ENCODE measurements around the gene ENPP7. TPM values are rescaled to one million over a fixed set of nuclear protein-coding genes. Genes with fewer than 3 reads are reported as not detected.

ENPP7 gene
- total and polyA plus RNA-seq, 7 experiments from 2014 or later, result 0.12 TPM; not detected in 6

DNA sequence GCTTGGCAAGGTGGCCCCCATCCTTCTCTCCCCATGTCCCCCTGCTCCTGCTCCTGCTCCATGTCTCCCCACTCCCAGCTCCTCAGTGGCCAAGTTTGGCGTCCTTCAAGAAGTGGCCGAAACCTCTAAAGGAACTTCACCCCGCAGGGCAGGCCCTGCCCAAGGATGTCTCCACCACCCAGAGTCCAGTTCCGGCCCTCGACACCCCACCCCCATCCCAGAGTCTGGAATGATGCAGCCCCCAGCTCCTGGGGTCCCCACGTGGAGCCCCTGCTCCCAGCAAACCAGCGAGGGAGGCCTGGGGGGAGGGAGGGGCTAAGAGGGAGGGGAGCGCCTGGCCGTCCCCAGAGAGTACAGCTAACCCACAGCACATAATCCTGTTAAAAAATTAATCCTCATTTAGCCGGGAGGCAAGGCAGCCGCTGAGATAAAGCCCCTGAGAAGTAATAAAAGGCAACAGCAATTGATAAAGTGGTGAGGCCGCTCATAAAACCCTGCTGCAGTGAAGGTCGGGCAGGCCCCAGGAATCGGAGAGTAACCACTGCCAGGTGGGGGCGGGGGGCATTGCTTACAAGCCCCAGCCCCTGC, 9.9 kb upstream of the ENPP7 start:
- no peak overlapping the region for H3K27ac ChIP-seq (ENCODE audit: low read depth, low read length)
- no peaks in the 10 kb centered on the region for H3K27me3 ChIP-seq (ENCODE audit: control insufficient read depth in 2 of 2, insufficient read depth in 2 of 2, low read length in 2 of 2)
- Mint-ChIP-seq H3K36me3 (no peaks in the 10 kb centered on the region), H3K27ac (no peak overlapping the region), H3K4me1 (no peaks in the 10 kb centered on the region), H3K9me3 (peaks cover 0 to 2% (median 0%) of the 10 kb centered on the region in 11 donors), H3K27me3 (peaks cover 0 to 6% (median 0%) of the 10 kb centered on the region in 5 donors), H3K4me3 (no peak overlapping the region)
- intact Hi-C loops (cut with micrococcal nuclease), result no loop called here
- DNase-seq, result no peak
- no peaks in the 10 kb centered on the region for H3K4me1 ChIP-seq (ENCODE audit: control insufficient read depth in 2 of 2, insufficient read depth in 2 of 2, low read length in 2 of 2)
- ATAC-seq, result no peak
- H3K36me3 ChIP-seq (ENCODE audit: control insufficient read depth in 2 of 3, insufficient read depth in 3 of 3, low read length in 3 of 3), result no peaks in the 10 kb centered on the region
- H3K4me3 ChIP-seq (ENCODE audit: low read length), result no peak overlapping the region
- ChIA-PET CTCF (no interaction called here), POLR2A (no interaction called here)
- peaks cover 0 to 3% (median 0%) of the 10 kb centered on the region in 3 experiments for H3K9me3 ChIP-seq (ENCODE audit: control insufficient read depth in 2 of 3, low read length in 3 of 3)

DNA sequence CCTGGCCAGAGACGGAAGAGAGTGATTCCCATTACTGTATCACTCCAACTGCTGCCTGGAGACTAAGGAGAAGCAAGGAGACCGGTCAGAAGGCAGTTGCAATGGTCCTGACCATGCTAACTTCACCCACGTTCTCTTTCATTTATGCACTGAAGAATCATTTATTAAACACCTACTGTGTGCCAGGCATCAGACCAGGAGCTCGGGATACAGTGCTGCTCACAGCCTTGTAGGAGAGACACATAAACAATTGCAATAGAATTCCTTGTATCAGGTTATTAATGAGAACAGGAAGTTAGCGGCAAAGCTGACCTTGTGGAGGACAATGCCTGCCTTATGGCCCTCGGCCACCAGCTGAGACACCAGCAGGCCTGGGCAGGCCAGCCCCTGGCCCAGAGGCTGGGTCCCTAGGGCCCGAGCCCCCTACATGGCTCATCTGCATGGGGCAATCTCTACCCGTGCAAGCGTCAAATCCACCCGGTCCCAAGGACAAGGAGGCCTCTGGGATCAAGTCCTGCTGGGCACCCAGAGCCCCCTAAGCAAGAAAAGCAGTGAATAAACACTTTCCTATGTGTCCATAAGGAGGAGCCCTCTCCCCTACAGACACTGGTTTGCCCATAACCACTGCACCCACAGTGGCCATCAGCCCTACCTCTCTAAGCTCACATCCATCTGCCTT, 8.6 kb upstream of the ENPP7 start:
- H3K9me3 ChIP-seq (ENCODE audit: control insufficient read depth in 2 of 3, low read length in 3 of 3), result peaks cover 0 to 3% (median 0%) of the 10 kb centered on the region in 3 experiments
- H3K36me3 ChIP-seq (ENCODE audit: control insufficient read depth in 2 of 3, insufficient read depth in 3 of 3, low read length in 3 of 3), result no peaks in the 10 kb centered on the region
- no peak overlapping the region for H3K27ac ChIP-seq (ENCODE audit: low read depth, low read length)
- no peak overlapping the region for H3K4me3 Mint-ChIP-seq
- DNase-seq, result no peak
- peaks cover 0 to 5% (median 0%) of the 10 kb centered on the region in 7 donors for H3K4me1 Mint-ChIP-seq
- no peak for ATAC-seq
- peaks cover 0 to 2% (median 0%) of the 10 kb centered on the region in 11 donors for H3K9me3 Mint-ChIP-seq
- ChIA-PET POLR2A (no interaction called here), CTCF (interaction anchor here (1.1 kb wide), 1 partner anchor 19 kb away, joined by 3 read pairs; no protein-coding TSS in a partner anchor)
- H3K27me3 ChIP-seq (ENCODE audit: control insufficient read depth in 2 of 2, insufficient read depth in 2 of 2, low read length in 2 of 2), result no peaks in the 10 kb centered on the region
- H3K4me1 ChIP-seq (ENCODE audit: control insufficient read depth in 2 of 2, insufficient read depth in 2 of 2, low read length in 2 of 2), result no peaks in the 10 kb centered on the region
- no peak overlapping the region for H3K27ac Mint-ChIP-seq
- H3K4me3 ChIP-seq (ENCODE audit: low read length), result no peak overlapping the region
- H3K36me3 Mint-ChIP-seq, result no peaks in the 10 kb centered on the region
- intact Hi-C loops (cut with micrococcal nuclease), result no loop called here
- peaks cover 0 to 6% (median 0%) of the 10 kb centered on the region in 5 donors for H3K27me3 Mint-ChIP-seq

DNA sequence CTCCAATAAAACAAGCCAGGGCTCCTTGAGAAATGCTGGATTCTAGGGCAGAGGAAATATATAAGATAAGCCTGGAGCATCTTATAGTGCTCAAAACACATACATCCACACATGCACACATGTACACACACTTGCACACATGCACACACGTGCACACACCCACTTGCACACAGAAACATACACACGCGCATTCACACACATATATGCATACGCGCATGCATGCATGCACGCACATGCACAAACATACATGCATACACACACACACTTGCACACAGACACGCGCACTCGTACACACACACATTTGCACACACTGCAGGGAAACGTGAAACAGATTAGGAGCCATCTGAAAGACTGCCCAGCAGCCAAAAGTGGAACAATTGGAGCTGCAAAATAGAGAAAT, 8.0 kb upstream of the ENPP7 start:
- DNase-seq, result no peak
- Mint-ChIP-seq H3K27me3 (peaks cover 0 to 6% (median 0%) of the 10 kb centered on the region in 5 donors), H3K4me3 (no peak overlapping the region), H3K36me3 (no peaks in the 10 kb centered on the region), H3K27ac (no peak overlapping the region), H3K9me3 (peaks cover 0 to 2% (median 0%) of the 10 kb centered on the region in 11 donors), H3K4me1 (peaks cover 0 to 7% (median 2%) of the 10 kb centered on the region in 7 donors)
- intact Hi-C loops (cut with micrococcal nuclease), result no loop called here
- Histone ChIP-seq H3K4me1 (ENCODE audit: control insufficient read depth in 2 of 2, insufficient read depth in 2 of 2, low read length in 2 of 2) (no peaks in the 10 kb centered on the region), H3K4me3 (ENCODE audit: low read length) (no peak overlapping the region), H3K27ac (ENCODE audit: low read depth, low read length) (no peak overlapping the region), H3K27me3 (ENCODE audit: control insufficient read depth in 2 of 2, insufficient read depth in 2 of 2, low read length in 2 of 2) (no peaks in the 10 kb centered on the region), H3K36me3 (ENCODE audit: control insufficient read depth in 2 of 3, insufficient read depth in 3 of 3, low read length in 3 of 3) (no peaks in the 10 kb centered on the region), H3K9me3 (ENCODE audit: control insufficient read depth in 2 of 3, low read length in 3 of 3) (peaks cover 0 to 3% (median 0%) of the 10 kb centered on the region in 3 experiments)
- ChIA-PET POLR2A (no interaction called here), CTCF (interaction anchor here (1.1 kb wide), 2 partner anchors 12 to 18 kb away, joined by 3 read pairs; no protein-coding TSS in a partner anchor)
- ATAC-seq, result no peak

DNA sequence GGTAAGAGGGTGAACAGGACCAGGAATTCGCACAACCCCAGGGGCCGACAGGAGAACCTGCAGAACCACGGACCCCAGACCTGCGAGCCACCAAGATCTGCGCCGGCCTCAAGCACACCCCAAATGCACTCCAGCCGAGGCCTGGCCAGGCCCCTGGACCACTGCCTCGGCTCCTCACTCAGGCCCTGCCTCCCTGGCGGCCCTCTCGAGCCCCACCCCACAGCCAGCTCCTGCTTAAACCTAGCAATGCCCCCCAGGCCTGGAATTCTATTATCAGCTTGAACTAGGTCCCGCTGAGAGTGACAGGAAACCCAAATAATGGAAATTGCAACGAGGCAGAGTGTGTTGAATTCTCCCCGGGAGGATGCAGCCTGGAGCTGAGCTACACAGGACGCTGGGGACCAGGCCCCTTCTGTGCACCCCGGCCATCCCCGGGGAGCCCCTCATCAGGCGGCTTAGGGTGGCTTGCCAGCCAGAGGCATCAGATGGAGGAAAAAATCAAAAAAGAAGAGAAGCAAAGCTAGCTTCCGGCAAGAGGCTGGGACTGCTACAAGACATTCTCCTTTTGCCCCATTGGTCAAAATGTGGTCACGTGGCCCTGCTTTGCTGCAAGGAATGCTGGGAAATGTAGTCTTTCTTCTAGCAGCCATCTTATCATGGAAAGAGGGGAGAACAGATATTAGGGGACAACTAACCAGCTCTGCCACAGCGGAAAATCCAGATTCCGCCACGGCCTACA, 2.4 kb upstream of the ENPP7 start:
- H3K27me3 ChIP-seq (ENCODE audit: control insufficient read depth in 2 of 2, insufficient read depth in 2 of 2, low read length in 2 of 2), result no peaks in the 10 kb centered on the region
- Mint-ChIP-seq H3K4me3 (peak overlapping the region; percentile 53 to 85 (median 76)), H3K9me3 (no peaks in the 10 kb centered on the region), H3K27ac (peak overlapping the region; percentile 72 to 92 (median 87)), H3K36me3 (no peaks in the 10 kb centered on the region), H3K4me1 (peaks cover 5 to 38% (median 20%) of the 10 kb centered on the region in 7 donors), H3K27me3 (no peaks in the 10 kb centered on the region)
- CTCF ChIA-PET, result interaction anchor here (0.9 to 1.4 kb wide), 2 partner anchors 12 to 13 kb away, joined by 3 read pairs; no protein-coding TSS in a partner anchor
- ATAC-seq, result peak; percentile 91
- DNase-seq, result peak; percentile 62 to 91 (median 86)
- intact Hi-C loops (cut with micrococcal nuclease), result loop anchor here in 1 of 2 donors (1.0 to 5.0 kb wide), 2 partner anchors 109 to 269 kb away; partner anchors contain the start of gene CBX4
- no peaks in the 10 kb centered on the region for H3K36me3 ChIP-seq (ENCODE audit: control insufficient read depth in 2 of 3, insufficient read depth in 3 of 3, low read length in 3 of 3)
- peak overlapping the region; percentile 56 for H3K27ac ChIP-seq (ENCODE audit: low read depth, low read length)
- peaks cover 4 to 12% of the 10 kb centered on the region in 2 donors for H3K4me1 ChIP-seq (ENCODE audit: control insufficient read depth in 2 of 2, insufficient read depth in 2 of 2, low read length in 2 of 2)
- no peaks in the 10 kb centered on the region for H3K9me3 ChIP-seq (ENCODE audit: control insufficient read depth in 2 of 3, low read length in 3 of 3)
- POLR2A ChIA-PET, result no interaction called here
- H3K4me3 ChIP-seq (ENCODE audit: low read length), result peak overlapping the region; percentile 31

DNA sequence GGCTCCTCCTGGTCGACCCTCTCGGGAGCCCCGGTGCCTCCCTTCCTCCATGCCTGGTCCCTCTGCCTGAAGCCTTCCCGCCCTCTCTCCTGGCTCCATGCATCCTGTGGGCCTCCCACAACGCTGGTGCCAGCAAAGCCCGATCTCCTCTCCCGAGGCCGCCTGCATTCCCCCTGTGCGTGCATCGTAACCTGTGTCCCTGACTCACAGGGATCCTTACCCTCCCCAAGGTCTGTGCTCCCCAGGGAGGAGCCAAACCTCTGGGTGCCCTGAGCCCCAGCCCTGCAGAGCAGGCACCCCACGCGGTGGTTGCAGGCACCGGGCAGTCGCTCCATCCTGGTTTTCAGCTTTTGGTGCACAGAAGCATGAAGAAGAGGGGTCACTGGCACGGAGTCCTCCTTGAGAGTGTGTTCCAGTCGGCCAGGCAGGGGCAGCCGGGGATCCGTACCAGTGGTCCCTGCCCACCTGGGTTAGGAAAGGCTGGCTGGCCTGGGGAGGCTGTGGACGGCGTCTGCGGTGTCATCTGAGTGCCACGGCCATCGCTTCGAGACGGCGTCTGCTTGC, 1.8 kb upstream of the ENPP7 start:
- POLR2A ChIA-PET, result no interaction called here
- no peaks in the 10 kb centered on the region for H3K9me3 Mint-ChIP-seq
- DNase-seq, result no peak
- Histone ChIP-seq H3K27me3 (ENCODE audit: control insufficient read depth in 2 of 2, insufficient read depth in 2 of 2, low read length in 2 of 2) (no peaks in the 10 kb centered on the region), H3K36me3 (ENCODE audit: control insufficient read depth in 2 of 3, insufficient read depth in 3 of 3, low read length in 3 of 3) (no peaks in the 10 kb centered on the region), H3K4me3 (ENCODE audit: low read length) (peak overlapping the region; percentile 31), H3K4me1 (ENCODE audit: control insufficient read depth in 2 of 2, insufficient read depth in 2 of 2, low read length in 2 of 2) (peaks cover 4 to 12% of the 10 kb centered on the region in 2 donors), H3K27ac (ENCODE audit: low read depth, low read length) (no peak overlapping the region), H3K9me3 (ENCODE audit: control insufficient read depth in 2 of 3, low read length in 3 of 3) (no peaks in the 10 kb centered on the region)
- CTCF ChIA-PET, result interaction anchor here (1.4 kb wide), 1 partner anchor 11 kb away, joined by 3 read pairs; no protein-coding TSS in a partner anchor
- H3K4me1 Mint-ChIP-seq, result peaks cover 5 to 40% (median 22%) of the 10 kb centered on the region in 7 donors
- H3K27ac Mint-ChIP-seq, result peak overlapping the region in 7 of 9 donors; percentile 72 to 91 (median 87)
- H3K27me3 Mint-ChIP-seq, result no peaks in the 10 kb centered on the region
- peak overlapping the region in 6 of 10 donors; percentile 53 to 85 (median 77) for H3K4me3 Mint-ChIP-seq
- ATAC-seq, result no peak
- H3K36me3 Mint-ChIP-seq, result no peaks in the 10 kb centered on the region
- intact Hi-C loops (cut with micrococcal nuclease), result loop anchor here in 1 of 2 donors (1.0 to 5.0 kb wide), 2 partner anchors 108 to 268 kb away; partner anchors contain the start of gene CBX4

DNA sequence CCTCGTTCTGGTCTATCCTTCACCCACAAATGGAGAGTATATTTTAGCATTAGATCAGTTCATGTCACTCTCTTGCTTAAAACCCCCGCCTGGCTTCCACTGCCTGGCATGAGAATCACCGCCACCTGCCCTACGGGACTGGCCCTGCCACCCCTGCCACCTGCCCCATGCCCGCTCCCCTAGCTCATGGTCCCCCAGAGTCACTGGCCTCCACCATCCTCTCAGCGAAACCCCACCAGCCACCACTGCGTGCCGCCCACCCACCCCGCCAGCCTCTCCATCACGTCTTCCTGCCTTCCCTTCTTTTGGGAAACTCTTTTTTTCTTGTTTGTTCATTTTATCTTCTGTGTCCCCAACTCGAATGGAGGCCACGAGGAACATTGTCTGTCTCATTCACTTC, 982 bp upstream of the ENPP7 start:
- CTCF ChIA-PET, result interaction anchor here (1.4 kb wide), 1 partner anchor 10 kb away, joined by 3 read pairs; no protein-coding TSS in a partner anchor
- H3K9me3 ChIP-seq (ENCODE audit: control insufficient read depth in 2 of 3, low read length in 3 of 3), result no peaks in the 10 kb centered on the region
- H3K36me3 Mint-ChIP-seq, result no peaks in the 10 kb centered on the region
- no peak overlapping the region for H3K4me3 ChIP-seq (ENCODE audit: low read length)
- POLR2A ChIA-PET, result no interaction called here
- H3K4me1 ChIP-seq (ENCODE audit: control insufficient read depth in 2 of 2, insufficient read depth in 2 of 2, low read length in 2 of 2), result peaks cover 4 to 12% of the 10 kb centered on the region in 2 donors
- peak overlapping the region in 3 of 10 donors; percentile 1 to 60 (median 17) for H3K4me3 Mint-ChIP-seq
- ATAC-seq, result no peak
- DNase-seq, result no peak
- no peaks in the 10 kb centered on the region for H3K27me3 Mint-ChIP-seq
- no peaks in the 10 kb centered on the region for H3K36me3 ChIP-seq (ENCODE audit: control insufficient read depth in 2 of 3, insufficient read depth in 3 of 3, low read length in 3 of 3)
- no peak overlapping the region for H3K27ac ChIP-seq (ENCODE audit: low read depth, low read length)
- intact Hi-C loops (cut with micrococcal nuclease), result loop anchor here in 1 of 2 donors (5.0 kb wide), 1 partner anchor 108 kb away; the partner anchor contains the start of gene CBX4
- no peaks in the 10 kb centered on the region for H3K27me3 ChIP-seq (ENCODE audit: control insufficient read depth in 2 of 2, insufficient read depth in 2 of 2, low read length in 2 of 2)
- H3K4me1 Mint-ChIP-seq, result peaks cover 5 to 40% (median 22%) of the 10 kb centered on the region in 7 donors
- H3K27ac Mint-ChIP-seq, result peak overlapping the region in 3 of 9 donors; percentile 26 to 77 (median 72)
- H3K9me3 Mint-ChIP-seq, result no peaks in the 10 kb centered on the region

Measured in naive thymus-derived CD4-positive, alpha-beta T cell (primary cell).